Lung (tissue), 12 donors: Measurements from ENCODE around the gene SF3B5. TPM values are rescaled to one million over a fixed set of nuclear protein-coding genes. Genes with fewer than 3 reads are reported as not detected.

Source experiments
- ATAC-seq: fragments of 200-7000 bp; cut with Tn5 transposase; one replicate; pipeline ENCODE4 v1.9.1; 2020; ENCODE audit warnings: moderate number of reproducible peaks; ENCODE audit not compliant: insufficient read depth, low FRiP score
- DNase-seq, 3 donors: peaks; one replicate each; pipeline ENCODE4 v3.0.0-alpha.2; 2013 to 2017
- H3K27ac ChIP-seq, 2 donors: one replicate each; pipeline ENCODE4 v1.5.1; 2013; ENCODE audit warnings: mild to moderate bottlenecking in 2 of 2, moderate library complexity in 2 of 2, control low read depth in 1 of 2, inconsistent platforms in 1 of 2, low read depth in 1 of 2, low read length in 1 of 2
- H3K27me3 ChIP-seq, 3 donors: one replicate each; pipeline ENCODE4 v1.5.1; 2013; ENCODE audit warnings: low read length in 2 of 3; ENCODE audit not compliant: control insufficient read depth in 3 of 3, insufficient read depth in 3 of 3
- H3K36me3 ChIP-seq, 4 donors: one replicate each; pipeline ENCODE4 v1.5.1; 2013; ENCODE audit warnings: low read length in 4 of 4, mild to moderate bottlenecking in 1 of 4, moderate library complexity in 1 of 4; ENCODE audit not compliant: control insufficient read depth in 4 of 4, insufficient read depth in 4 of 4
- H3K4me1 ChIP-seq, 5 donors: one replicate each; pipeline ENCODE4 v1.5.1; 2013; ENCODE audit warnings: low read length in 5 of 5, mild to moderate bottlenecking in 2 of 5, moderate library complexity in 1 of 5; ENCODE audit not compliant: control insufficient read depth in 5 of 5, insufficient read depth in 5 of 5
- H3K4me3 ChIP-seq: one replicate; pipeline ENCODE4 v1.5.1; 2013; ENCODE audit warnings: mild to moderate bottlenecking, control low read depth, moderate library complexity
- H3K9ac ChIP-seq, 2 donors: one replicate each; pipeline ENCODE4 v1.5.1; 2013; ENCODE audit warnings: low read length in 2 of 2, control low read depth in 1 of 2; ENCODE audit not compliant: insufficient read depth in 1 of 2
- H3K9me3 ChIP-seq, 4 donors: one replicate each; pipeline ENCODE4 v1.5.1; 2013; ENCODE audit warnings: low read length in 3 of 4, mild to moderate bottlenecking in 1 of 4, moderate library complexity in 1 of 4; ENCODE audit not compliant: control insufficient read depth in 4 of 4, insufficient read depth in 3 of 4
- CTCF ChIP-seq: IDR thresholded peaks from 2 replicates; pipeline ENCODE4 v1.5.1; 2012; ENCODE audit warnings: mild to moderate bottlenecking; ENCODE audit errors: control extremely low read depth, extremely low read depth
- WGBS, 2 donors: extraction: QIAGEN DNeasy Blood & Tissue Kit; methylation state at CpG; one replicate each; pipeline ENCODE4 v1.1.7; 2013; 5-methylcytosine and 5-hydroxymethylcytosine counted together
- polyA plus RNA-seq, 2 donors: library from polyadenylated mRNA; stranded (reverse); fragments of 200-250 nt; gene quantifications; one replicate each; pipeline ENCODE4 v1.2.1, GENCODE V29; 2013
- total RNA-seq, 2 donors: library from RNA; depleted of rRNA in 1 of 2; stranded (reverse); fragments of >200 nt in 1 of 2; gene quantifications; one replicate each; pipeline ENCODE4 v1.2.1, GENCODE V29; 2014 to 2021
- donor health status: control.
- donor health status: control.
- donor health status: Bipolar disorder and iron deficiency.
- donor health status: healthy.
- donor health status: DM: yes; HTN: yes; CAD: no.

The SF3B5 gene
- total and polyA plus RNA-seq, 4 donors, result 36.3 to 251 (median 162) TPM

- no peak for TF ChIP-seq CTCF
Observed at GRCh38 chr6:144123421-144123820, 28.0 kb upstream of the SF3B5 start.

GRCh38 chr6:144122861-144123260, 27.5 kb upstream of the SF3B5 start:
- no peak for DNase-seq
- TF ChIP-seq CTCF, result no peak
- no peaks in the 10 kb centered on the region for H3K9me3 ChIP-seq
- H3K27me3 ChIP-seq, result no peaks in the 10 kb centered on the region
- H3K4me3 ChIP-seq, result no peak overlapping the region
- no peaks in the 10 kb centered on the region for H3K36me3 ChIP-seq
- no peak overlapping the region for H3K27ac ChIP-seq
- no peak for ATAC-seq
- H3K9ac ChIP-seq, result no peak overlapping the region
- H3K4me1 ChIP-seq, result no peaks in the 10 kb centered on the region

More at GRCh38 chr6:144123421-144123820, 28.0 kb upstream of the SF3B5 start:
- Histone ChIP-seq H3K27ac (no peak overlapping the region), H3K9me3 (no peaks in the 10 kb centered on the region), H3K27me3 (no peaks in the 10 kb centered on the region), H3K4me1 (no peaks in the 10 kb centered on the region), H3K36me3 (no peaks in the 10 kb centered on the region), H3K9ac (no peak overlapping the region), H3K4me3 (no peak overlapping the region)
- ATAC-seq (no peak), DNase-seq (no peak)
- WGBS, 2 donors, result 21 to 44% methylated on average over 2 of the region's 2 CpGs

- no peak for ATAC-seq
- no peaks in the 10 kb centered on the region for H3K36me3 ChIP-seq
- 93 to 95% methylated on average over 5 of the region's 5 CpGs for WGBS, 2 donors
Observed at GRCh38 chr6:144119376-144119775, 24.0 kb upstream of the SF3B5 start.

More at GRCh38 chr6:144119376-144119775, 24.0 kb upstream of the SF3B5 start:
- no peak for TF ChIP-seq CTCF
- H3K4me3 ChIP-seq, result no peak overlapping the region
- H3K9ac ChIP-seq, result no peak overlapping the region
- no peaks in the 10 kb centered on the region for H3K9me3 ChIP-seq
- H3K4me1 ChIP-seq, result no peaks in the 10 kb centered on the region
- DNase-seq, result no peak
- H3K27ac ChIP-seq, result no peak overlapping the region
- H3K27me3 ChIP-seq, result no peaks in the 10 kb centered on the region
